ENCODE results near the gene OR6J1. TPM values are rescaled to one million over a fixed set of nuclear protein-coding genes. Genes with fewer than 3 reads are reported as not detected.
"Not testable (repeated sequence)": the region's sequence is repeated elsewhere in the genome, so short reads cannot be mapped to it uniquely, and the experiment has no call there.

OR6J1 gene
- total RNA-seq (2012; rRNA removed), result not detected in 2 replicates

DNA sequence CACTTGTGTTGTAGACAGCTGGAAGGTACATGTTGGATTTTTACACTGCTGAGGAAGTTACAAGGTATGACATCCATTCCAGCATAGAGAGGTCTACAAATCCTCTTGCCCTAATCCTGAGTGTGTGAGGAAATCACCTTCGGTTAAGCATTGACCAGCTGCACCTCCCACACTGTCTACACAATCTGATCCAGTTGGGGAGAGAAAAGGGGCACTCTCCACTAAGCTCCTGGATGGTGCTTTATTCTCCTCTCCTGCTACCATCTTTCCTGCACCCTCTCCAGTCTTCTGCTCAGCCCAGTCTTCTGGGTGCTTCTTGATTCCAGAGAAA, at the start of gene OR6J1:
Gene OR6J1, minus strand, starts transcription at position 48 of the 331 bp plus-strand sequence. CDS start 9,541 bp downstream, outside the sequence.
- H3K4me2 ChIP-seq (ENCODE audit: low read length), result no peak within 1 kb of the TSS
- H3K27me3 ChIP-seq (ENCODE audit: control insufficient read depth, insufficient read depth, low read length), result peaks cover 10% of the 10 kb centered on the region
- no peaks in the 10 kb centered on the region for H3K36me3 ChIP-seq (ENCODE audit: insufficient read depth, low read length)
- H3K4me1 ChIP-seq (ENCODE audit: control insufficient read depth, insufficient read depth, low read length), result peaks cover 23% of the 10 kb centered on the region
- H3K4me3 ChIP-seq (ENCODE audit: low read length), result no peak within 1 kb of the TSS
- no peak within 1 kb of the TSS for H3K9ac ChIP-seq (ENCODE audit: low read depth, low read length)
- H3K9me3 ChIP-seq (replicated peaks; ENCODE audit: low read length), result no peaks in the 10 kb centered on the region

DNA sequence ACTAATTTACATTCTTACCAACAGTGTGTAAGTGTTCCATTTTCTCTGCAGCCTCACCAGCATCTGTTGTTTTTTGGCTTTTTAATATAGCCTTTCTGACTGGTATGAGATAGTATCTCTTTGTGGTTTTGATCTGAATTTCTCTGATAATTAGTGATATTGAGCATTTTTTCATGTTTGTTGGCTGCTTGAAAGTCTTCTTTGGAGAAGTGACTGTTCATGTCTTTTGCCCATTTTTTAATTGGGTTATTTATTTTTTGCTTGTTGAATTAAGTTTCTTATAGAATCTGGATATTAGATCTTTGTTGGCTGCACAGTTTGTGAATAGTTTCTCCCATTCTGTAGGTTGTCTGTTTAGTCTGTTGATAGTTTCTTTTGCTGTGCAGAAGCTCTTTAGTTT, 48.0 kb upstream of the OR6J1 start:
- Histone ChIP-seq H3K9ac (ENCODE audit: low read depth, low read length) (no peak overlapping the region), H3K4me2 (ENCODE audit: low read length) (no peak overlapping the region), H3K36me3 (ENCODE audit: insufficient read depth, low read length) (no peaks in the 10 kb centered on the region), H3K27me3 (ENCODE audit: control insufficient read depth, insufficient read depth, low read length) (peaks cover 16% of the 10 kb centered on the region), H3K9me3 (replicated peaks; ENCODE audit: low read length) (no peaks in the 10 kb centered on the region), H3K4me3 (ENCODE audit: low read length) (no peak overlapping the region), H3K4me1 (ENCODE audit: control insufficient read depth, insufficient read depth, low read length) (peaks cover 16% of the 10 kb centered on the region)

DNA sequence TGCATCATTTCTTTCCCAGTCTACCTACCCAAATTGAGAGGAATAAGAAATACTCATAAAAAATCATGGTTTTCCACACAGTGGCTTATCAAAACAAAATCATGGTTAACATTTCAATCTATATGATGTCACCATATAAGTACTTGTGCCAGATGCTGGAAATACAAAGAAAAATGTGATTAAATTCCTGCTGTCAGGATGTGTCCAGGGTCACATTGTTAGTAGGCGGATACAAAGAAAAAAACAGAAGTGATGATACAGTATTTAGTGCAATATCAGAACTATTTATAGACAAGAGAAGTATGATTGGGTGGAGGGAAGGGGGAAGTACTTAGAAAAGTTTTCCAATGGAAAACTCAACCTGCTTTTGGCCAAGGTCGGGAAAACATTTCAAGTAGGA, 47.0 kb upstream of the OR6J1 start:
- peaks cover 22% of the 10 kb centered on the region for H3K27me3 ChIP-seq (ENCODE audit: control insufficient read depth, insufficient read depth, low read length)
- H3K36me3 ChIP-seq (ENCODE audit: insufficient read depth, low read length), result no peaks in the 10 kb centered on the region
- H3K4me3 ChIP-seq (ENCODE audit: low read length), result no peak overlapping the region
- no peak overlapping the region for H3K9ac ChIP-seq (ENCODE audit: low read depth, low read length)
- no peaks in the 10 kb centered on the region for H3K9me3 ChIP-seq (replicated peaks; ENCODE audit: low read length)
- H3K4me2 ChIP-seq (ENCODE audit: low read length), result no peak overlapping the region
- peaks cover 16% of the 10 kb centered on the region for H3K4me1 ChIP-seq (ENCODE audit: control insufficient read depth, insufficient read depth, low read length)

DNA sequence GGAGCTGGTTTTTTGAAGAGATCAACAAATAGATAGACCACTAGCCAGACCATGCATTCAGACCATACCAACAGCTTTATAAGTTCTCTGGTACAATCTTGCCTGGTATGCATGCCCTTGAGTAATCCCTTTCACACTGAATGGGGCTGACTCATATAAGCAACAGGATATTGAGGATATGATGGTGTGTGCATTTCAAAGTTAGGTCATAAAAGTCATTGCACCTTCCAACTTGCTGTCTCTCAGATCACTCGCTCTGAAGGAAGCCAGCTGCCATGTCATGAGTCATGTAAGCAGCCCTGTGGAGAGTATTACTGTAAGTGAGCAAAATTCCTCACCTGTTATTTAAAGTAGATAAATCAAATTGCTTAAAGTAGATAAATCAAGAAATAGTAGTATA, 45.0 kb upstream of the OR6J1 start:
- no peak overlapping the region for H3K4me3 ChIP-seq (ENCODE audit: low read length)

DNA sequence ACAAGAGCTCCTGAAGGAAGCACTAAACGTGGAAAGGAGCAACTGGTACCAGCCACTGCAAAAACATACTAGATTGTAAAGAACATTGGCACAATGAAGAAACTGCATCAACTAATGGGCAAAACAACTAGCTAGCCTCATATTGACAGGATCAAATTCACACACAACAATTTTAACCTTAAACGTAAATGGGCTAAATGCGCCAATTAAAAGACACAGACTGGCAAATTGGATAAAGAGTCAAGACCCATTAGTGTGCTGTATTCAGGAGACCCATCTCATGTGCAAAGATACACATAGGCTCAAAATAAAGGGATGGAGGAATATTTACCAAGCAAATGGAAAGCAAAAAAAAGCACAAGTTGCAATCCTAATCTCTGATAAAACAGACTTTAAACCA, 43.8 kb upstream of the OR6J1 start:
- not testable (repeated sequence) for H3K4me2 ChIP-seq (ENCODE audit: low read length); H3K9me3 ChIP-seq (replicated peaks; ENCODE audit: low read length); H3K36me3 ChIP-seq (ENCODE audit: insufficient read depth, low read length); H3K9ac ChIP-seq (ENCODE audit: low read depth, low read length); H3K4me3 ChIP-seq (ENCODE audit: low read length)
- peaks cover 24% of the 10 kb centered on the region for H3K27me3 ChIP-seq (ENCODE audit: control insufficient read depth, insufficient read depth, low read length)
- peaks cover 16% of the 10 kb centered on the region for H3K4me1 ChIP-seq (ENCODE audit: control insufficient read depth, insufficient read depth, low read length)

More for the DNA sequence above, 45.0 kb upstream of the OR6J1 start:
- Histone ChIP-seq H3K9me3 (replicated peaks; ENCODE audit: low read length) (no peaks in the 10 kb centered on the region), H3K27me3 (ENCODE audit: control insufficient read depth, insufficient read depth, low read length) (peaks cover 26% of the 10 kb centered on the region), H3K4me2 (ENCODE audit: low read length) (no peak overlapping the region), H3K4me1 (ENCODE audit: control insufficient read depth, insufficient read depth, low read length) (peaks cover 16% of the 10 kb centered on the region), H3K36me3 (ENCODE audit: insufficient read depth, low read length) (no peaks in the 10 kb centered on the region), H3K9ac (ENCODE audit: low read depth, low read length) (no peak overlapping the region)

DNA sequence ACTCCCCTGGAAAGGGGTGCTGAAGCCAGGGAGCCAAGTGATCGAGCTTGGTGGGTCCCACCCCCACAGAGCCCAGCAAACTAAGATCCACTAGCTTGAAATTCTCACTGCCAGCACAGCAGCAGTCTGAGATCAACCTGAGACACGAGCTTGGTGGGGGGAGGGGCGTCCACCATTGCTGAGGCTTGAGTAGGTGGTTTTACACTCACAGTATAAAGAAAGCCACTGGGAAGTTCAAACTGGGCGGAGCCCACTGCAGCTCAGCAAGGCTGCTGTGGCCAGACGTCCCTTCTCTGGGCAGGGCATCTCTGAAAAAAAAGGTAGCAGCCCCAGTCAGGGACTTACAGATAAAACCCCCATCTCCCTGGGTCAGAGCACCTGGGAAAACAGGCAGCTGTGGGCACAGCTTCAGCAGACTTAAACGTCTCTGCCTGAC, 42.0 kb upstream of the OR6J1 start:
- Histone ChIP-seq H3K4me1 (ENCODE audit: control insufficient read depth, insufficient read depth, low read length) (peaks cover 10% of the 10 kb centered on the region), H3K27me3 (ENCODE audit: control insufficient read depth, insufficient read depth, low read length) (peaks cover 24% of the 10 kb centered on the region)
- not testable (repeated sequence) for H3K36me3 ChIP-seq (ENCODE audit: insufficient read depth, low read length); H3K4me2 ChIP-seq (ENCODE audit: low read length); H3K4me3 ChIP-seq (ENCODE audit: low read length); H3K9ac ChIP-seq (ENCODE audit: low read depth, low read length); H3K9me3 ChIP-seq (replicated peaks; ENCODE audit: low read length)

DNA sequence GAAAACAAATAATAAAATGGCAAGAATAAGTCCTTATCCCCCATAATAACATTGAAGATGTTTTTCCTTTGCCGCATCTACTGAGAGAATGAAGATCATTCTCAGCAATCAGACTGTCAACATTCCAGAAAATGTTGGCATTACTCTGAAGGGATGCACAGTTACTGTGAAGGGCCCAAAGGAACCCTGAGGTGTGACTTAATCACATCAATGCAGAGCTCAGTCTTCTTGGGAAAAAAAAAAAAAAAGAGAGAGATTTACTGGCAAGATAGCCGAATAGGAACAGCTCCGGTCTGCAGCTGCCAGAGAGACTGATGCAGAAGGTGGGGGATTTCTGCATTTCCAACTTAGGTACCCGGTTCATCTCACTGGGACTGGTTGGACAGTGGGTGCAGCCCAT, 41.3 kb upstream of the OR6J1 start:
- Histone ChIP-seq H3K4me3 (ENCODE audit: low read length) (no peak overlapping the region), H3K4me1 (ENCODE audit: control insufficient read depth, insufficient read depth, low read length) (peaks cover 4% of the 10 kb centered on the region), H3K9ac (ENCODE audit: low read depth, low read length) (no peak overlapping the region), H3K27me3 (ENCODE audit: control insufficient read depth, insufficient read depth, low read length) (peaks cover 24% of the 10 kb centered on the region), H3K4me2 (ENCODE audit: low read length) (no peak overlapping the region), H3K9me3 (replicated peaks; ENCODE audit: low read length) (no peaks in the 10 kb centered on the region), H3K36me3 (ENCODE audit: insufficient read depth, low read length) (no peaks in the 10 kb centered on the region)

DNA sequence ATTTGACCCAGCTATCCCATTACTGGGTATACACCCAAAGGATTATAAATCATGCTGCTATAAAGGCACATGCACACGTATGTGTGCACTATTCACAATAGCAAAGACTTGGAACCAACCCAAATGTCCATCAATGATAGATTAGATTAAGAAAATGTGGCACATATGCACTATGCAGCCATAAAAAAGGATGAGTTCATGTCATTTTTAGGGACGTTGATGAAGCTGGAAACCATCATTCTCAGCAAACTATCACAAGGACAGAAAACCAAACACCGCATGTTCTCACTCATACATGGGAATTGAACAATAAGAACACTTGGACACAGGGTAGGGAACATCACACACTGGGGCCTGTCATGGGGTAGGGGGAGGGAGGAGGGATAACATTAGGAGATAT, 39.3 kb upstream of the OR6J1 start:
- not testable (repeated sequence) for H3K36me3 ChIP-seq (ENCODE audit: insufficient read depth, low read length); H3K4me1 ChIP-seq (ENCODE audit: control insufficient read depth, insufficient read depth, low read length); H3K4me2 ChIP-seq (ENCODE audit: low read length); H3K9me3 ChIP-seq (replicated peaks; ENCODE audit: low read length); H3K9ac ChIP-seq (ENCODE audit: low read depth, low read length); H3K4me3 ChIP-seq (ENCODE audit: low read length)
- peaks cover 27% of the 10 kb centered on the region for H3K27me3 ChIP-seq (ENCODE audit: control insufficient read depth, insufficient read depth, low read length)

DNA sequence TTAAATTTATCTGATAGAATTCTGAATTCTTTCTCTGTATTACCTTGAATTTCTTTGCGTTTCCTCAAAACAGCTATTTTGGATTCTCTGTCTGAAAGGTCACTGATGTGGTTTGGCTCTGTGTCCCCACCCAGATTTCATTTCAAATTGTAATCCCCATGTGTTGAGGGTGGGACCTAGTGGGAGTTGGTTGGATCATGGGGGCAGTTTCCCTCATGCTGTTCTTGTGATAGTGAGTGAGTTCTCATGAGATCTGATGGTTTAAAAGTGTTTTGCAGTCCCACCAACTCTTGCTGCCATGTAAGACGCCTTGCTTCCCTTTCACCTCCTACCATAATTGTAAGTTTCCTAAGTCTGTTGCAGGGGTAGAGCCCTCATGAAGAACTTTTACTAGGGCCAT, 34.1 kb upstream of the OR6J1 start:
- no peaks in the 10 kb centered on the region for H3K9me3 ChIP-seq (replicated peaks; ENCODE audit: low read length)
- no peak overlapping the region for H3K4me2 ChIP-seq (ENCODE audit: low read length)
- no peaks in the 10 kb centered on the region for H3K36me3 ChIP-seq (ENCODE audit: insufficient read depth, low read length)
- no peak overlapping the region for H3K9ac ChIP-seq (ENCODE audit: low read depth, low read length)
- H3K4me1 ChIP-seq (ENCODE audit: control insufficient read depth, insufficient read depth, low read length), result no peaks in the 10 kb centered on the region
- peaks cover 22% of the 10 kb centered on the region for H3K27me3 ChIP-seq (ENCODE audit: control insufficient read depth, insufficient read depth, low read length)
- no peak overlapping the region for H3K4me3 ChIP-seq (ENCODE audit: low read length)

DNA sequence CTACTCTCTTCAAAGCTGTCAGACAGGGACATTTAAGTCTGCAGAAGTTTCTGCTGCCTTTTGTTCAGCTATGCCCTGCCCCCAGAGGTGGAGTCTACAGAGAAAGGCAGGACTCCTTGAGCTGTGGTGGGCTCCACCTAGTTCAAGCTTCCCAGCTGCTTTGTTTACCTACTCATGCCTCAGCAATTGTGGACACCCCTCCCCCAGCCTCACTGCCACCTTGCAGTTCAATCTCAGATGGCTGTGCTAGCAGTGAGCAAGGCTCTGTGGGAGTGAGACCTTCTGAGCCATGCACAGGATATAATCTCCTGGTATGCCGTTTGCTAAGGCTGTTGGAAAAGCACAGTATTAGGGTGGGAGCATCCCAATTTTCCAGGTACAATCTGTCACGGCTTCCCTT, 33.4 kb upstream of the OR6J1 start:
- H3K4me3 ChIP-seq (ENCODE audit: low read length); H3K9ac ChIP-seq (ENCODE audit: low read depth, low read length); H3K36me3 ChIP-seq (ENCODE audit: insufficient read depth, low read length); H3K4me2 ChIP-seq (ENCODE audit: low read length); H3K9me3 ChIP-seq (replicated peaks; ENCODE audit: low read length); H3K4me1 ChIP-seq (ENCODE audit: control insufficient read depth, insufficient read depth, low read length): not testable (repeated sequence)
- peaks cover 22% of the 10 kb centered on the region for H3K27me3 ChIP-seq (ENCODE audit: control insufficient read depth, insufficient read depth, low read length)

DNA sequence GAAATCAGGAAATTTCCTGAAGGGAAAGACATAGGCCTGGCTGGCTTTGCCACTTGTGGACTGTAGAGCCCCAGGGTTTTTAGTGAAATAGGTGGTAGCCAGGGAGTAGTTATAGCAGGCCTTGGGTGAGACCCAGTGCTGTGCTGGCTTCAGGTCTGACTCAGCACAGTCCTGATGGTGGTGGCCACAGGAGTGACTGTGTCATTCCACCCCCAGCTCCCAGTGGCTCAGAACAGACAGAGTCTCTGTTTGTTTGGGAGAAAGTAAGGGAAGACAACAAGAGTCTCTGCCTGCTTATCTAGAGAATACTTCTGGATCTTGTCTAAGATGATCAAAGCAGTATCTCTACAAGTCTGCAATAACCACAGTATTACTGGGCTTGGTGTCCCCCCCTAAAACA, 27.5 kb upstream of the OR6J1 start:
- Histone ChIP-seq H3K9me3 (replicated peaks; ENCODE audit: low read length) (no peaks in the 10 kb centered on the region), H3K4me2 (ENCODE audit: low read length) (no peak overlapping the region), H3K4me3 (ENCODE audit: low read length) (no peak overlapping the region), H3K9ac (ENCODE audit: low read depth, low read length) (no peak overlapping the region), H3K36me3 (ENCODE audit: insufficient read depth, low read length) (no peaks in the 10 kb centered on the region), H3K27me3 (ENCODE audit: control insufficient read depth, insufficient read depth, low read length) (peaks cover 1% of the 10 kb centered on the region), H3K4me1 (ENCODE audit: control insufficient read depth, insufficient read depth, low read length) (peaks cover 24% of the 10 kb centered on the region)

DNA sequence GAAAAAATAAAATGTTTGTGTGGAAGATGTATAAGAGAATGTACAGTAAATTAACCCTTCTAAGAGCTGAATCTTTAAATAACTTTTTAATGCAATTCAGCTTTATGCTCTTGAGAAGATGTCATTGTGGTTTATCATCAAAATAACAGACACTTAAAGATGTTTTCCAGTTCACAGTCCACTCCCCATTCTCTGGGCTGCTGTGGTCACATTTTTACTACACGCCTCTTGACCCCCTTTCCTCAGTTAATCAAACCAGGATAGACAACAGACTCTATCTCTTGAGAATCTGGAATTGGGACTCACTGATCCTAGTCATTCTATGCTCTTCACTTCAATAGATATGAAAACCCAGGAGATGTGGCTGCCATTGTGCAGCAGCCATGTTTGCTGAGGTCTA, 24.7 kb upstream of the OR6J1 start:
- no peak overlapping the region for H3K4me3 ChIP-seq (ENCODE audit: low read length)
- H3K4me2 ChIP-seq (ENCODE audit: low read length), result peak overlapping the region; percentile 22
- no peaks in the 10 kb centered on the region for H3K9me3 ChIP-seq (replicated peaks; ENCODE audit: low read length)
- peaks cover 4% of the 10 kb centered on the region for H3K27me3 ChIP-seq (ENCODE audit: control insufficient read depth, insufficient read depth, low read length)
- peaks cover 24% of the 10 kb centered on the region for H3K4me1 ChIP-seq (ENCODE audit: control insufficient read depth, insufficient read depth, low read length)
- no peaks in the 10 kb centered on the region for H3K36me3 ChIP-seq (ENCODE audit: insufficient read depth, low read length)
- no peak overlapping the region for H3K9ac ChIP-seq (ENCODE audit: low read depth, low read length)

All from skeletal muscle satellite cell (primary cell).